Renal cortex interstitium (tissue), 11 donors: ENCODE results near the gene SMYD3. TPM values are rescaled to one million over a fixed set of nuclear protein-coding genes. Genes with fewer than 3 reads are reported as not detected.
A peak's percentile ranks its signal among the peaks of the same experiment; 100 is the strongest.

Source experiments
- DNase-seq, 11 donors: peaks; one replicate each; pipeline ENCODE4 v3.0.0-alpha.2; 2013; ENCODE audit warnings: low read depth in 9 of 11, low spot score in 4 of 11; ENCODE audit errors: extremely low read depth in 1 of 11
- polyA plus RNA-seq, 3 donors: library from polyadenylated mRNA; unstranded; fragments of 120-200 nt; gene quantifications; one replicate each; pipeline ENCODE4 v1.2.1, GENCODE V29; 2013; ENCODE audit not compliant: insufficient read length in 3 of 3

SMYD3 gene
- polyA plus RNA-seq, 3 donors: 25.0 to 28.7 (median 28.5) TPM

DNA sequence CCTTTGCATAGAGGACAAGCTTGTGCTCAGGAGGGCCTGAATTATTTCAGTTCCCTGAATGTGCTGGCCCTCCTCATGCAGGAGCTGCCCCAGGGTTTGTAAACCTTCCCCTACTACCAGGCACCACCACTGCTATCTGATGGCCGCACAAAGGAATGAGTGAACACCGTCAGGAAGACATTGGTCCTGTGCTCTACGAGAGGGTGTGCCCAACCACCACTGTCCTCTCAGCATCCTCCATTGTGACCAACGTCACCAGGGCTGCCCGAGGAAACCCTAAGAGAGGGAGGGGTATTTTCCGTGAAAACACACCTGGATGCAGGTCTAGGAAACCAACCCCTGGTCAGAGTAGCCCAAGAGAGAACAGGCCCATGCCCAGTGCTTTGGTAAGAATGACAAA lies 694.8 kb downstream of the SMYD3 start:
- no peak for DNase-seq

GRCh38 chr1:245810789-245811337 lies 696.2 kb downstream of the SMYD3 start:
- no peak for DNase-seq

DNA sequence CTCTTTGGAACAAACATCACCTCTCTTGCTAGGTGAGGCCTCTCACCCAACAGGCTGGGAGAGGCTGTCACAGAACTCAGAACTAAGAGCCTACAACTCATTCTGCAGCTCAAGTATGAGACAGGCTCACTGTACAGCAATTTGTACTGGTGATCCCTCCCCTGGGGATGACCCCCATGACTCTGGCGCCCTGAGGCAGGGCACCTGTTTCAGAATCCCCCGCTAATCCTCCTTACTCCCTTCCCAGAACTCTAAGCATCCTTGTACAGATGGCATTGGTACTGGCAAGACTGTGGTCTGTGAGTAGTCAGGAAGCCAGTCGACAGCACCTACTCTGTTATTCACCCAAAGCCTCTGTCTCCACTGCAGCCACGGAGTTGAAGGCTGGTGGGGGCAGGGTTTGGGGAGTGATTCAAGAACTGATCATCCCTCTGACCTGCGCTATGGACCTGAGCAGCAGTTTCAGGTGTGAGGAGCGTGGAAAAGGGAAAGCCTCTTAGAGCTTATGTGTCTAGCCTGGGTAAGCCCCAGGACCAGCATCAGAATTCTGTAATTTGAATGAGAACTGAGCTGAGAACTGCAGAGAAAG lies 696.8 kb downstream of the SMYD3 start:
- no peak for DNase-seq

GRCh38 chr1:245809361-245809760 lies 697.7 kb downstream of the SMYD3 start:
- DNase-seq: no peak

DNA sequence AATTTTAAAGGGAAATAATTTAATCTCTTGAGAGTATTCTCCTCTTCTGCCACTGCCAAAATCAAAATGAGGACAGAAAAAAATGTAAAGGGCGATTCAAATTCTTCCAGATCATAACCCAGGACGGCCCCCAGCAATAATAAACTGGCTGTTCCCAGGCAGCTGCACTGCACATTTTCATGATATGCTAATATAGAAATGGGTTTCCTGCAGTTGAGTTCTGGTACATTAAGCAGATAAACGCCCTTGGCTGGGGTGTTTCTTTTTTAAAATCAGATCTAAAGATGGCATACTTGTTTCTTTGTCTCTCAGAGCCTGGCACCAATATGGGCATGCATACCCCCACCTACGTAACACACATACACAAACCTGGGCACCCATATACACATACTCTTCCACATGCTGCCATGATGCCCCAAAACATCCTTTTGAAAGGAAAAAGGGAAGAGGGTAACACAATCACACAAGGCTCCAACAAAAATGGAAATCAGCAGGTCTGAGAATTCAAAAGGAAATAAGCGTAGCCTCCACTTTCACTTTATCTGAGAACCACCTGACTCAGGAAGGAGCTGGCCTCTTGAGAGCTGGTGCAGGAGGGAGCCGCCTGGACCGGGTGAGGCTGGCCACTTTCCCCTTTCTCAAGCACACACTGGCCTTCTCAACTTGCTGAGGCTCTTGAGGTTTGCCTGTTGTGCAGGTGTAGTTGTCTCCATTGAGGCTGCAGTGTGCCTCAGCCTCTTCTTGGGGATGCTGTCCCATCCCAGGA lies 698.9 kb downstream of the SMYD3 start:
- peak in 1 of 11 donors; percentile 20 for DNase-seq

DNA sequence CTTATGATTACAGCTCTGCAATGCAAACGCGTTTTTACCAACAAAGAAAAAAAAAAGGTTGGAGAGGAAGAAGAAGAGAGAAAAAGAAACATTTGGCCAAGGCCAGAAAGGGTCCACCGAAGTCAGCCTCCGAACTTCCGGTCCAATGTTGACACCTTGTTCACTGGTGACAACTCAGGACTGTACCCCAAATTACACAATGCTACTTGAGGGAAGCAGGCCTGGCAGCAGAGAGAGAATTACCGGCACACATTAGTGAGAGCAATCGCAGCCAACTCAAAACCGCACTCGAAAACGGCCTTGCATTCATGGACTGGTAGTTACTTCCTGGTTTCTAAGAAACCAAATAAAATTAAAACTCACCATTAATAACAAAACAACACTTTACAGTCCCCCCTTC lies 699.8 kb downstream of the SMYD3 start:
- DNase-seq: no peak

GRCh38 chr1:245805532-245805931 lies 701.5 kb downstream of the SMYD3 start:
- no peak for DNase-seq

DNA sequence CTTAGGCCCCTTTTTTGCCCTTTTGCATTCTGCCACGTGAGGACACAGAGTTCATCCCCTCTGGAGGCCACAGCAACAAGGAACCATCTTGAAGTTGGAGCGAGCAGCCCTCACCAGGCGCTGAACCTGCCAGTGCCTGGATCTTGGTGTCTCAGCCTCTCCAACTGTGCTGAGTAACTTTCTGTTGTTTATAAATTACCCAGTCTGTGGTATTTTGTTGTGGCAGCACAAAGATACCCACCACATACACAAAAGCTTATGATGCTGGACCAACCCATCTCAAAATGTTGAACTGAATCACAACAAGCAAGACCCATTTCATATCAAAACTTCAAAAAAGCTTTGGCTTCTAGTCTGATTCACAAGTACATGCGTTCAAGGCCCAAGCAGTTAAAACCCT lies 702.4 kb downstream of the SMYD3 start:
- no peak for DNase-seq

GRCh38 chr1:245803666-245804037 lies 703.4 kb downstream of the SMYD3 start:
- DNase-seq: no peak

DNA sequence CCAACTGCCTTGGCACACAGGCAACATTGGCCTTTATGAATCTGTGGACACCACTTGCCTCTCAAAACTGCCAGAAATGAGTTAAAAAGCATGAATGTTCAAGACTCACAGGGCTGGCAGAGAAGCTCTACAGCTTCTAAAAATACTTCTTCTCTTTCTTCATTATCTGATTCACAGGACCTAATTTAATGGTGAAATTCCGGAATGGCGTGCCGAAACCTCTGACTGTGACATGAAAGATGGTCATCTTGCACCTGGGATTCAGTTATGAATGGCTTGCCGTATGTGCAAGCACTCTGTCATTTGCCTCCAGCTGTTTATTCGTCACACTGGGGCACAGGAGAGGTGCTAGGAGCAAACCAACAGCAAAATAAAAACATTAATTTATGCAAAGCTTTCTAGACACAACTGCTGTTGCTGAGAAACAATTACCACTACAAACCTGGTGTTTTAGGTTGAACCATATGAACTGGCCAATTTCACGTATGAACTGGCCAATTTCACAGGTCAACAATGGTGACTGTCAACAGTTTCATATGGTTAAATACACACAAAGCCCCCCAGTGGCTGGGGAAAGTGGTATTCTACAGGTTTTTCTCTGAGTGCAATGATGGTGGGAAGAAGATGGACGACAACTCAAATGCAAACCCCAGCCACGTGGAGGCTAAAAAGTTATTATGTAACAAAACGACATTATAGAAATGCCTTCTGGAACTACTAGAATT lies 704.0 kb downstream of the SMYD3 start:
- DNase-seq: no peak

- DNase-seq: no peak
Measured at GRCh38 chr1:245800901-245801605, 706.0 kb downstream of the SMYD3 start.

DNA sequence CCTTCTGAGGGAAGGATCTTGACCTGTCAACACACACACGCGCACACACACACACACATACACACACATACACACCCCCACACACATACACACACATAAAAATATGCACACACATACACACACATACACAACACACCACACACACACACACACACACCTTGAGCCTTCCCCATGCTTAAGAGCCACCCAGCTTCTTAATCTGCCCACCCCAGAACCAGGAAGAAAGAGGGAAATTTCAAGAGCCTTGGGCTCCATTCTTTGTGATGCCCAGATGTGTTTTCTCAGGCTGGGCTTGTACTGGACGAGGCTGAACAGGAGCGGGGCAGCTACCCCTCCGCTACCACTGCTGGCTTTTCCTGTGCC lies 708.7 kb downstream of the SMYD3 start:
- DNase-seq: no peak

GRCh38 chr1:245797592-245798348 lies 709.3 kb downstream of the SMYD3 start:
- no peak for DNase-seq

DNA sequence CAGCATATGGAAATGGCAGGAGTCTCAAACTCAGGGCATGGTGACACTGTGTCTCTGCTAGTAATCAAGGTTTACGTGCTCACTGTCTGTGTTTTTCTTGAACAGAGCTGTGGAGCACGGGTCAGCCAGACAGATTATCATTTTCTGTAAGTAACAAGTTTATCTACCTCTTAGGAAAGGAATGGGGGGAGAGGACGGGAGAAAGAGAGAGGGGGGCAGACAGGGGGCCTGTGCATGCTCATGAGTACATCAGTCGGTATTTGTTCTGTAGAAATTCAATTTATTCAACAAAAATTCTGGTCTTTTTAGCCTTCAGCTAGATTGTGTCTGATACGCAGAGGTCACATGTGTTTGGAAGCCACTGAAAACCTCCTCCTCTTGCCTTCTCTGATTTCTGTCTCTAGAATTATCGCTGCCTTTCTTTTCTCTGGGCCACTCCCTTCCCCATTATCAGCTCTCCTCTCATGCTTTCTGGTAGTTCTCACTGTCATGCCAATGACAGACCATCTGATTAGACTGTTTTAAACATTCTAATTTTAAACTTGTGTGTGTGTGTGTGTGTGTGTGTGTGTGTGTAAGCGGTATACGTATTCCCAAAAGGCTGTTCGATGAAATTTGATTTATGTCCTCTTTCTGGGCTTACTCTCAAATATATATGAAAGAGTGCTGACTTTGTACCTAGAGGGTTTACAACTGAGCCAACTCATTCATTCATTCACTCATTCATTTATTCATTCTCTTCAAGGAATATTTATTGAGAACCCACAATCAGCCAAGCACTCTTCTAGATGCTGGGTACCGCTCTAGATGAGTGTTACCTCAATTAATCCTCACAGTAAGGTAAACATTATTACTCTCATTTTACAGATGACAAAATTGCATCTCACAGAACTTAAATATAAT lies 715.4 kb downstream of the SMYD3 start:
- DNase-seq: no peak

DNA sequence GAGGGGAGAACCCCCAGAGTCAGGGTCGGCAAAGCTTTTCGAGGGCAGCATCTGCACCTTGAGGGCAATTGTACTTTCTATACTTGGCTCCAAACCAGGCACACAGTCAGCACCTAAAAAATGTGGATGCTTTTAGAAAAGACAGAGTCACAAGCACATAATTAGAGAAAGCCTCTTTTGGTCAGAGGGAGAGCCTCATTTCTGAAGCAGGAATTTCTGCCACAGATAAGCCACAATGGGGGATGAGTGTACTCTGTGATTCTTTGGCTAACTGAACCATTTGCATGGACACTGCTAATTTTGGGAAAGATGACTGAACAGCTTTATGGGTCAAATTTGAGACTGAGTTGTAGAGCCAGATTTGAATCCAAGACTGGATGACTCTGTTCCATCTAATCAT lies 716.6 kb downstream of the SMYD3 start:
- DNase-seq: no peak

DNA sequence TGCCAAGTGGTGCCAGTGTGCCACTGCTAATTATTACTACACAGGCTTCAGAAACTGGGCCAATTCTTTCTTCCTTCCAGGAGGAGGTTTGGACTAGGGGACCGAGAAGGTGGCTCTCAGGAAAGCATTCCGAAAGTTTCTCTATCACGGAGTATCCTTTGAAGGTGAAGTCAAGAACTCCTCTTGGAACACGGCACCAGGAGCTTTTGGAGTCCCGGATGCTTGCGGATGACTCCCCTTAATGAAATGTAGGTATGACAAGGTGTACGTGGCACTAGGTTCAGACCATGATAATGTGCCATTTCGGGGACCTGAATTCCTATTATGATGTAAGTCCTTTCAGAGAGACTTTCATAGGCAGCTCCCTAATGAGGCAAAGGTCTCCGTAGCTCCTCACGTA lies 718.2 kb downstream of the SMYD3 start:
- DNase-seq: no peak

DNA sequence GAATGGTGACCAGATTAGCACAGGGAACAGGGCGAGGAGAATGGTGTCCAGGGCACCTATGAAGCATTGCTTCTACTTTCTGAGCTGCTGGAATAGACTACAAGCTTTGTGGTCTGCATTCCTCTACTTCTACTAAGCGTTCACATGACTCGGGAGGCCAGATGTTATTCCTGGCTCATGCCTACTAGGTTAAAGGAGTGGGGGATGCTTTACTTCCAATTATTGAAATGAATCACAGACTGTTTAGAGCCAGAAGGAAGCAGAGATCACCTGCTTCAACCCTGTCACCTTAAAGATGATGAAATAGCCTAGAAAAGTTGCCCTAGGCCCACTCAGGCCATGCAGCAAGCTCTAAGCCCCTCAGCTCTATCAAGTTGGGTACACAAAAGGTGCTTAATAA lies 718.8 kb downstream of the SMYD3 start:
- no peak for DNase-seq

- no peak for DNase-seq
Measured at GRCh38 chr1:245786948-245787347, 720.1 kb downstream of the SMYD3 start.
